Type B pancreatic cell (in vitro differentiated cells): Measurements from ENCODE around the gene RPL23. TPM values are rescaled to one million over a fixed set of nuclear protein-coding genes. Genes with fewer than 3 reads are reported as not detected.
A peak's percentile ranks its signal among the peaks of the same experiment; 100 is the strongest.

Experiments
- DNase-seq: peaks from one replicate; pipeline ENCODE4 v3.0.0; 2021; ENCODE audit warnings: mixed read lengths; ENCODE audit not compliant: unreplicated experiment; ENCODE audit errors: extremely low spot score
- H3K27ac Mint-ChIP-seq: 2 replicates; pipeline ENCODE4 v1.8.0; 2021; ENCODE audit warnings: mild to moderate bottlenecking, mixed read lengths
- H3K27me3 Mint-ChIP-seq: 2 replicates; pipeline ENCODE4 v1.8.0; 2021; ENCODE audit warnings: mixed read lengths
- H3K36me3 Mint-ChIP-seq: 2 replicates; pipeline ENCODE4 v1.8.0; 2021; ENCODE audit warnings: mixed read lengths
- H3K4me1 Mint-ChIP-seq: one replicate; pipeline ENCODE4 v1.8.0; 2021; ENCODE audit warnings: mixed read lengths; ENCODE audit not compliant: unreplicated experiment
- H3K4me3 Mint-ChIP-seq: 2 replicates; pipeline ENCODE4 v1.8.0; 2021; ENCODE audit warnings: mild to moderate bottlenecking, mixed read lengths
- H3K9me3 Mint-ChIP-seq: 2 replicates; pipeline ENCODE4 v1.8.0; 2021; ENCODE audit warnings: mixed read lengths
- total RNA-seq: library from RNA; stranded (reverse); gene quantifications from 2 replicates; pipeline ENCODE4 v1.2.1, GENCODE V29; 2021; ENCODE audit warnings: low replicate concordance
- TF ChIP-seq, protein P1 (sequence below): fragments of 200-600 bp; sonication (generic); conservative IDR thresholded peaks from 2 replicates; pipeline ENCODE4 v1.5.0; 2021; ENCODE audit warnings: antibody characterized with exemption, mild to moderate bottlenecking

Gene RPL23
- total RNA-seq, 1 donor from 2014 or later, result 1,925 TPM

- Mint-ChIP-seq H3K27ac (peak overlapping the region; percentile 72), H3K4me3 (peak overlapping the region; percentile 31), H3K27me3 (no peaks in the 10 kb centered on the region), H3K36me3 (peaks cover 18% of the 10 kb centered on the region), H3K4me1 (peaks cover 61% of the 10 kb centered on the region), H3K9me3 (no peaks in the 10 kb centered on the region)
- DNase-seq, result no peak
- TF ChIP-seq, protein P1, sequence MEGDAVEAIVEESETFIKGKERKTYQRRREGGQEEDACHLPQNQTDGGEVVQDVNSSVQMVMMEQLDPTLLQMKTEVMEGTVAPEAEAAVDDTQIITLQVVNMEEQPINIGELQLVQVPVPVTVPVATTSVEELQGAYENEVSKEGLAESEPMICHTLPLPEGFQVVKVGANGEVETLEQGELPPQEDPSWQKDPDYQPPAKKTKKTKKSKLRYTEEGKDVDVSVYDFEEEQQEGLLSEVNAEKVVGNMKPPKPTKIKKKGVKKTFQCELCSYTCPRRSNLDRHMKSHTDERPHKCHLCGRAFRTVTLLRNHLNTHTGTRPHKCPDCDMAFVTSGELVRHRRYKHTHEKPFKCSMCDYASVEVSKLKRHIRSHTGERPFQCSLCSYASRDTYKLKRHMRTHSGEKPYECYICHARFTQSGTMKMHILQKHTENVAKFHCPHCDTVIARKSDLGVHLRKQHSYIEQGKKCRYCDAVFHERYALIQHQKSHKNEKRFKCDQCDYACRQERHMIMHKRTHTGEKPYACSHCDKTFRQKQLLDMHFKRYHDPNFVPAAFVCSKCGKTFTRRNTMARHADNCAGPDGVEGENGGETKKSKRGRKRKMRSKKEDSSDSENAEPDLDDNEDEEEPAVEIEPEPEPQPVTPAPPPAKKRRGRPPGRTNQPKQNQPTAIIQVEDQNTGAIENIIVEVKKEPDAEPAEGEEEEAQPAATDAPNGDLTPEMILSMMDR, result no peak
Observed at GRCh38 chr17:38875477-38876075, 22.1 kb upstream of the RPL23 start.

GRCh38 chr17:38874505-38875400 lies 21.2 kb upstream of the RPL23 start:
- Mint-ChIP-seq H3K27me3 (no peaks in the 10 kb centered on the region), H3K9me3 (no peaks in the 10 kb centered on the region), H3K4me1 (peaks cover 53% of the 10 kb centered on the region), H3K4me3 (peak overlapping the region; percentile 31), H3K27ac (peak overlapping the region; percentile 96), H3K36me3 (peaks cover 17% of the 10 kb centered on the region)
- DNase-seq, result no peak
- TF ChIP-seq, protein P1, result no peak

- Mint-ChIP-seq H3K27ac (peak overlapping the region; percentile 96), H3K4me1 (peaks cover 53% of the 10 kb centered on the region), H3K27me3 (peaks cover 6% of the 10 kb centered on the region), H3K36me3 (peaks cover 14% of the 10 kb centered on the region), H3K4me3 (peak overlapping the region; percentile 96), H3K9me3 (no peaks in the 10 kb centered on the region)
- TF ChIP-seq, protein P1, result no peak
- DNase-seq, result no peak
Observed at GRCh38 chr17:38873640-38874380, 20.3 kb upstream of the RPL23 start.

DNA sequence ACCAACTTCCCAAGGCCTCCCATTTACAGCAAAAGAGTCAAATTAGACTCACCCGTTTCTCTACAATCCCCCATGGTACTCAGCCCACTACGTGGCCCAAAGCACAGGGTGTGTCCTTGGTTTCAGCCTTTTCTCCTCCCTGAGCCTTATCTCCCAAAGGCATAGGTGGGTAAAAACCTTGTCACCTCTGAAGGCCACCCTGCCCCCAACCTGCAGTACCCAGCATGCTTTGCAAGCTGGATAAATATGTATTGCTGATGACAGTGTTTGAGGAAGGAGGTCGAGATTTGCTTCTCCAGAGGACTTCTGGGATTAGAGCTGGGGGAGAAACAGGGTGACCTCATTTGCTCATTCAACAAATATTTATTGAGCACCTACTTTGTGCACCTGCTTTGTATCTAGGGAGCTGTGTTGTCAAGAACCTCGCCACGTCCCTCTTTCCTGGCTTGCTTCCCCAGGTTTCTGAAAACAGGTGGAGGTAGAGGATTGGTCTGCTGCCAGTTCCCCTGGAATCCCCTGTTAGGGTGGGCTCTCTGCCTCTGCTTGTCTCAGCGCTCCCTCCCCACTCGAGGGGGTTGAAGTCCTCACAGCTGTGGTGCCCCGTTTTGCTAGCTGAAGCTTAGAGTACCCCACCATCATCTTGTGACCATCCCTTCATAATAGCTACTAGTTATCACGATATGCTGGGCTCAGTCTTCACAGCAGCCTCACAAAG lies 19.3 kb upstream of the RPL23 start:
- Mint-ChIP-seq H3K4me1 (peaks cover 44% of the 10 kb centered on the region), H3K27me3 (peaks cover 8% of the 10 kb centered on the region), H3K36me3 (peaks cover 5% of the 10 kb centered on the region), H3K9me3 (no peaks in the 10 kb centered on the region), H3K27ac (peak overlapping the region; percentile 96), H3K4me3 (peak overlapping the region; percentile 96)
- DNase-seq, result no peak
- TF ChIP-seq, protein P1, result no peak

- H3K4me1 Mint-ChIP-seq, result peaks cover 47% of the 10 kb centered on the region
- H3K27ac Mint-ChIP-seq, result peak overlapping the region; percentile 96
Observed at GRCh38 chr17:38872027-38872511, 18.5 kb upstream of the RPL23 start.

More at GRCh38 chr17:38872027-38872511, 18.5 kb upstream of the RPL23 start:
- peaks cover 3% of the 10 kb centered on the region for H3K36me3 Mint-ChIP-seq
- TF ChIP-seq, protein P1, result no peak
- no peaks in the 10 kb centered on the region for H3K9me3 Mint-ChIP-seq
- peaks cover 13% of the 10 kb centered on the region for H3K27me3 Mint-ChIP-seq
- peak overlapping the region; percentile 96 for H3K4me3 Mint-ChIP-seq
- DNase-seq, result no peak
